ENCODE data around the gene NCLN.

The NCLN gene

DNA sequence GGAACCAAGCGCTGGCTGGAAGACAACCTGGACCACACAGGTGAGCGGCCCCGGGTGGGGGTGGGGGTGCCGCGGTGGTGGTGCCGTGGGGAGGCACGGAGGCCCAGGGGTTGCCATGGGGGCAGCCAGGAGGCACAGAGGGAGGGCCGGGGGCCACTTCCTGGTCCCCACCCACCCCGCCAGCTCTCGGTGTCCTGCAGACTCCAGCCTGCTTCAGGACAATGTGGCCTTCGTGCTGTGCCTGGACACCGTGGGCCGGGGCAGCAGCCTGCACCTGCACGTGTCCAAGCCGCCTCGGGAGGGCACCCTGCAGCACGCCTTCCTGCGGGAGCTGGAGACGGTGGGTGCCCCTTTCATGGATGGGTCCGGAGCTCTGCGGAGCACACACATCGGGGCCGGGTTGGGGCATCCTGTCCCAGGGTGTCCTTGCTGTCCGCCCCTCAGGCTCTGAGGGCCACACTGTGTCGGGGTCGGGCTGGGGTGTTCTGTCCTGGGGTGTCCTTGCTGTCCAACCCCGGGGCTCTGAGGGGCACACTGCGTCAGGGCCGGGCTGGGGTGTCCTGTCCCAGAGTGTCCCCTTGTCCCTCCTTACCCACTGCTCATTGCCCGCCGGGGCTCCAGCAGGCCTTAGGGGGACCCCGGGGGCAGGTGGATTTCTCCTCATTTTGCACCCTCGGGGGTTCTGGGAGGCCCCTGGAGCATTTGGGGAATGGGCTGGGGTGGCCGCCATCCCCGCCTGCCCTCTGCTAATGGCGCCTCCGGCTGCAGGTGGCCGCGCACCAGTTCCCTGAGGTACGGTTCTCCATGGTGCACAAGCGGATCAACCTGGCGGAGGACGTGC is 18.3 kb downstream of the NCLN start:
- WGBS: 95% methylated on average over 43 of the region's 43 CpGs
- H3K36me3 ChIP-seq (ENCODE audit: insufficient read depth, low read length): peaks cover 66% of the 10 kb centered on the region
- H3K4me1 ChIP-seq (ENCODE audit: insufficient read depth, low read length): no peaks in the 10 kb centered on the region
- H3K27ac ChIP-seq (ENCODE audit: low read depth, low read length): no peak overlapping the region
- no peak overlapping the region for H3K4me3 ChIP-seq (ENCODE audit: low read length)
- H3K9ac ChIP-seq (ENCODE audit: low read depth, low read length): no peak overlapping the region
- H3K9me3 ChIP-seq (ENCODE audit: insufficient read depth, low read depth, low read length): no peaks in the 10 kb centered on the region
- H3K27me3 ChIP-seq (ENCODE audit: insufficient read depth, low read length): no peaks in the 10 kb centered on the region

DNA sequence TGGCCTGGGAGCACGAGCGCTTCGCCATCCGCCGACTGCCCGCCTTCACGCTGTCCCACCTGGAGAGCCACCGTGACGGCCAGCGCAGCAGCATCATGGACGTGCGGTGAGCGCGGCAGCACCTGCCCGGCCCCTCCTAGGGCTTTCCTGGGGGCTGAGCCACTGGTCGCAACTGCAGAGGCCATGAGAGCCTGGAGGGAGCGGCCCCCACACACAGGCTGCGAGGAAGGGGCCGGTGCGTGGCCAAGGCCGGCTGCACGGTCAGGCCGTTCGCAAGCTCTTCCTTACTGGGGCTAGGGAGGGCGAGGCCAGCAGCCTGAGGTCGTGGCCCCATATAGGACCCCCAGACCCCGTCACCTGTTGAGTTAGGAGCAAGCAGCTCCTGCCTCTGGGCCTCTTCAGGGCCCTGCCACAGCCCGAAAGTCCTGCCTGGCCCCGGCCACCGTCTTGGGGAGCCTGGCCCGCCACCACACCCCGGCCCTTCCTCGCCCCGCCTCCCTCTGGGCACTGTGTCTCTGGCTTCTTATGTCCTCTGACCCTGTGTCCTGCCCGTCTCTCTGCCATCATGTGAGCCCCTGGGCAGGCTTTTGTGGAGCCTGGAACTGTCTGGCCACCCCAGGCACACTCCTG is 19.0 kb downstream of the NCLN start:
- Histone ChIP-seq H3K9ac (ENCODE audit: low read depth, low read length) (no peak overlapping the region), H3K9me3 (ENCODE audit: insufficient read depth, low read depth, low read length) (no peaks in the 10 kb centered on the region), H3K27me3 (ENCODE audit: insufficient read depth, low read length) (no peaks in the 10 kb centered on the region), H3K27ac (ENCODE audit: low read depth, low read length) (no peak overlapping the region), H3K4me1 (ENCODE audit: insufficient read depth, low read length) (no peaks in the 10 kb centered on the region), H3K36me3 (ENCODE audit: insufficient read depth, low read length) (peaks cover 62% of the 10 kb centered on the region), H3K4me3 (ENCODE audit: low read length) (no peak overlapping the region)
- WGBS: 96% methylated on average over 35 of the region's 35 CpGs

DNA sequence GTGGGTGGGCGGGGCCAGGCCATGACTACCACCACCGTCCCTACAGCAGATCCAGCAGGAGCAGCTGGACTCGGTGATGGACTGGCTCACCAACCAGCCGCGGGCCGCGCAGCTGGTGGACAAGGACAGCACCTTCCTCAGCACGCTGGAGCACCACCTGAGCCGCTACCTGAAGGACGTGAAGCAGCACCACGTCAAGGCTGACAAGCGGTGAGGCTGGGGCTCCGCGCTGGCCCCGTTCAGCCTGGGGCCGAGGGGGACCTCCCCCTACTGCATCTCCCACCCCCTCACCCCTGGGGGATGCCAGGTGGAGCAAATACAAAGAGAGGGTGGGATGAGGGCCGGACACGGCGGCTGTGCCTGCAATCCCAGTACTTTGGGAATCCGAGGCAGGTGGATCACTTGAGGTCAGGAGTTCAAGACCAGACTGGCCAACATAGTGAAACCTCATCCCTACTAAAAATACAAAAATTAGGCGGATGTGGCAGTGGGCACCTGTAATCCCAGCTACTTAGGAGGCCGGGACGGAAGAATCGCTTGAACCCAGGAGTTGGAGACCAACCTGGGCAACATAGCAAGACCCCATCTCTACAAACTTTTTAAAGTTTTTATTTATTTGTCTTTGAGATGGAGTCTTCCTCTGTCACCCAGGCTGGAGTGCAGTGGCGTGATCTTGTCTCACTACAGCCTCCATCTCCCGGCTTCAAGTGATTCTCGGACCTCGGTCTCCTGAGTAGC is 20.7 kb downstream of the NCLN start:
- Histone ChIP-seq H3K9me3 (ENCODE audit: insufficient read depth, low read depth, low read length) (no peaks in the 10 kb centered on the region), H3K4me3 (ENCODE audit: low read length) (no peak overlapping the region), H3K4me1 (ENCODE audit: insufficient read depth, low read length) (0 out of 2 replicates have a peak, but pooled peaks cover 3% of the 10 kb centered on the region), H3K36me3 (ENCODE audit: insufficient read depth, low read length) (peaks cover 57% of the 10 kb centered on the region), H3K9ac (ENCODE audit: low read depth, low read length) (no peak overlapping the region), H3K27ac (ENCODE audit: low read depth, low read length) (no peak overlapping the region), H3K27me3 (ENCODE audit: insufficient read depth, low read length) (no peaks in the 10 kb centered on the region)
- 97% methylated on average over 28 of the region's 28 CpGs for WGBS

DNA sequence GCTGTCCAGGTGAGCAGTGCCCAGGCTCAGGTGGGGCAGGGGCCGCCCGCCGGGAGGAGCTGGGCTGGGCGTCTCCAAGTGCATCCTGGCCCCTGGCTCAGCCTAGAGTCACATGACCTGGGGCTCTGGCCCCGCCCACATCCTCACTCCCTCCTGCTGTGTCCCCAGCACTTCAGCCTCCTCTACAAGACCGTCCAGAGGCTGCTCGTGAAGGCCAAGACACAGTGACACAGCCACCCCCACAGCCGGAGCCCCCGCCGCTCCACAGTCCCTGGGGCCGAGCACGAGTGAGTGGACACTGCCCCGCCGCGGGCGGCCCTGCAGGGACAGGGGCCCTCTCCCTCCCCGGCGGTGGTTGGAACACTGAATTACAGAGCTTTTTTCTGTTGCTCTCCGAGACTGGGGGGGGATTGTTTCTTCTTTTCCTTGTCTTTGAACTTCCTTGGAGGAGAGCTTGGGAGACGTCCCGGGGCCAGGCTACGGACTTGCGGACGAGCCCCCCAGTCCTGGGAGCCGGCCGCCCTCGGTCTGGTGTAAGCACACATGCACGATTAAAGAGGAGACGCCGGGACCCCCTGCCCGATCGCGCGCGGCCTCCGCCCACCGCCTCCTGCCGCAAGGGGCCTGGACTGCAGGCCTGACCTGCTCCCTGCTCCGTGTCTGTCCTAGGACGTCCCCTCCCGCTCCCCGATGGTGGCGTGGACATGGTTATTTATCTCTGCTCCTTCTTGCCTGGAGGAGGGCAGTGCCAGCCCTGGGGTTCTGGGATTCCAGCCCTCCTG is 21.9 kb downstream of the NCLN start:
- Histone ChIP-seq H3K27me3 (ENCODE audit: insufficient read depth, low read length) (no peaks in the 10 kb centered on the region), H3K9ac (ENCODE audit: low read depth, low read length) (no peak overlapping the region), H3K4me3 (ENCODE audit: low read length) (no peak overlapping the region), H3K36me3 (ENCODE audit: insufficient read depth, low read length) (peaks cover 47% of the 10 kb centered on the region), H3K9me3 (ENCODE audit: insufficient read depth, low read depth, low read length) (no peaks in the 10 kb centered on the region), H3K4me1 (ENCODE audit: insufficient read depth, low read length) (0 out of 2 replicates have a peak, but pooled peaks cover 3% of the 10 kb centered on the region), H3K27ac (ENCODE audit: low read depth, low read length) (no peak overlapping the region)
- WGBS: 91% methylated on average over 43 of the region's 43 CpGs

DNA sequence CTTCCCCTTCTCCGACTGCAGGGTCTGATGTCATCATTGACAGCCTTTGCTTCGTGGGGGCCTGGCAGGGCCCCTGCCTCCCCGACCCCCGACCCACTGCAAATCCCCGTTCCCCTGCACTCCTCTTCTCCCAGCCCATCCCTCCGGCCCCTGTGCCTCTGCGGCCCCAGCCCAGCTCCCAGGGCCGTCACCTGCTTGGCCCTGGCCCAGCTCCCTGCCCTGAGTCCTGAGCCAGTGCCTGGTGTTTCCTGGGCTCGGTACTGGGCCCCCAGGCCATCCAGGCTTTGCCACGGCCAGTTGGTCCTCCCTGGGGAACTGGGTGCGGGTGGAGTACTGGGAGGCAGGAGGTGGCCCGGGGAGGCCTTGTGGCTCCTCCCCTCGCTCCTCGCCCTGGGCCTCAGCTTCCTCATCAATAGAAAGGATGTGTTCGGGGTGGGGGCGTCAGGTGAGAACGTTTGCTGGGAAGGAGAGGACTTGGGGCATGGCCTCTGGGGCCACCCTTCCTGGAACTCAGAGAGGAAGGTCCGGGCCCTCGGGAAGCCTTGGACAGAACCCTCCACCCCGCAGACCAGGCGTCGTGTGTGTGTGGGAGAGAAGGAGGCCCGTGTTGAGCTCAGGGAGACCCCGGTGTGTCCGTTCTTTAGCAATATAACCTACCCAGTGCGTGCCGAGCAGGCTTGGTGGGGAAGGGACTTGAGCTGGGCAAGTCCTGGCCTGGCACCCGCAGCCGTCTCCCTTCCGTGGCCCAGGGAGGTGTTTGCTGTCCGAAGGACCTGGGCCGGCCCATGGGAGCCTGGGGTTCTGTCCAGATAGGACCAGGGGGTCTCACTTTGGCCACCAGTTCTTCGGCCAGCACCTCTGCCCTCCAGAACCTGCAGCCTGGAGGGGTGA is 22.8 kb downstream of the NCLN start:
- Histone ChIP-seq H3K4me3 (ENCODE audit: low read length) (no peak overlapping the region), H3K4me1 (ENCODE audit: insufficient read depth, low read length) (0 out of 2 replicates have a peak, but pooled peaks cover 3% of the 10 kb centered on the region), H3K27ac (ENCODE audit: low read depth, low read length) (no peak overlapping the region), H3K9ac (ENCODE audit: low read depth, low read length) (no peak overlapping the region), H3K36me3 (ENCODE audit: insufficient read depth, low read length) (peaks cover 43% of the 10 kb centered on the region), H3K9me3 (ENCODE audit: insufficient read depth, low read depth, low read length) (no peaks in the 10 kb centered on the region), H3K27me3 (ENCODE audit: insufficient read depth, low read length) (no peaks in the 10 kb centered on the region)
- WGBS: 95% methylated on average over 33 of the region's 33 CpGs

DNA sequence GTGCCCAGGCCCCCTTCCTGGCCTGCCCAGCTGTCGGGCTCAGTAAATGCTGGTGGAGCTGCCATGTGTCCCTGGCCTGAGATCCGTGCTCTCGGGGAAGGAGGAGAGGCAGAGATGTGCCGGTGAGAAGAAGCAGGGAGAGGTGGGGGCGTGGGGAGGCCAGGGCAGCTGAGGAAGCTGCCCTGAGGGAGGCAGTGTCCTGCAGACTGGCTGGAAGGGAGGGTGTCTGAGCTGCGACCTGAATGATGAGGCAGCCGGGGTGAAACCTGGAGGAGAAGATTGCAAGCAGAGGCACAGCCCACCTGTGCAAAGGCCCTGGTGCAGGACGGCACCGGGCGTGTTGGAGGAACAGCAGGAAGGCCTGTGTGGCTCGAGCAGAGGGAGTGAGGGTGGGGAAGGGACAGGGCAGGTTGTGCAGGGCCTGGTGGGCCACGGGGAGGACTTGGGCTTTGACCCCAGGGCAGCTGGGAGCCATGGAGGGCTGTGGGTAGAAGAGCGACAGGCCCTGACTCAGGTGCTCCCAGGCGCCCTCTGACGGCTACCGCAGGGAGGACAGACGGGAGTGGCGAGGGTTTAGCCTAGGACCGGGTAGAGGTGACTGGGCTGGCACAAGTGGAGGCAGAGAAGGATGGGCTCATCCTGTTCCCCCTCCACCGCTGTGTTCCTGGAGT is 24.8 kb downstream of the NCLN start:
- Histone ChIP-seq H3K27ac (ENCODE audit: low read depth, low read length) (no peak overlapping the region), H3K9ac (ENCODE audit: low read depth, low read length) (no peak overlapping the region), H3K4me1 (ENCODE audit: insufficient read depth, low read length) (0 out of 2 replicates have a peak, but pooled peaks cover 3% of the 10 kb centered on the region), H3K9me3 (ENCODE audit: insufficient read depth, low read depth, low read length) (no peaks in the 10 kb centered on the region), H3K36me3 (ENCODE audit: insufficient read depth, low read length) (peaks cover 24% of the 10 kb centered on the region), H3K27me3 (ENCODE audit: insufficient read depth, low read length) (no peaks in the 10 kb centered on the region), H3K4me3 (ENCODE audit: low read length) (no peak overlapping the region)
- WGBS: 51% methylated on average over 20 of the region's 20 CpGs

DNA sequence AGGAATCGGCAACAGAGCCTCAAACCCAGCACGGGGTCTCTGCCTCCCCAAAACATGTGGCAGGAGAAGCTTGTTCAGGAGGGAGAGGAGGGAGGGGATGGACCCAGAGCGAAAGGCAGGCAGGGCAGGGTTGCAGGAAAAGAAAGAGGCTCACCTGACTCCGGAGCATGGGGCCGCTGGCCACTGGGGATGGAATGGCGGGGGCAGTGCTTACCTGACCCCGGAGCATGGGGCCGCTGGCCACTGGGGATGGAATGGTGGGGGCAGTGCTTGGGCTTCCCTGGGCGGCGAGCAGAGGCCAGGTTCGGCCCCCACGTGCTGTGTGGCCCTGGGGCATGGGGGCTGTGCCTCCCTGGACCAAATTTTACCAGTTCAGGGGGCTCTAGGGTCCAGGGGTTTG is 25.5 kb downstream of the NCLN start:
- Histone ChIP-seq H3K4me1 (ENCODE audit: insufficient read depth, low read length) (0 out of 2 replicates have a peak, but pooled peaks cover 3% of the 10 kb centered on the region), H3K9ac (ENCODE audit: low read depth, low read length) (no peak overlapping the region), H3K27me3 (ENCODE audit: insufficient read depth, low read length) (no peaks in the 10 kb centered on the region), H3K36me3 (ENCODE audit: insufficient read depth, low read length) (peaks cover 19% of the 10 kb centered on the region), H3K9me3 (ENCODE audit: insufficient read depth, low read depth, low read length) (no peaks in the 10 kb centered on the region), H3K27ac (ENCODE audit: low read depth, low read length) (no peak overlapping the region), H3K4me3 (ENCODE audit: low read length) (no peak overlapping the region)
- WGBS: 58% methylated on average over 12 of the region's 12 CpGs

DNA sequence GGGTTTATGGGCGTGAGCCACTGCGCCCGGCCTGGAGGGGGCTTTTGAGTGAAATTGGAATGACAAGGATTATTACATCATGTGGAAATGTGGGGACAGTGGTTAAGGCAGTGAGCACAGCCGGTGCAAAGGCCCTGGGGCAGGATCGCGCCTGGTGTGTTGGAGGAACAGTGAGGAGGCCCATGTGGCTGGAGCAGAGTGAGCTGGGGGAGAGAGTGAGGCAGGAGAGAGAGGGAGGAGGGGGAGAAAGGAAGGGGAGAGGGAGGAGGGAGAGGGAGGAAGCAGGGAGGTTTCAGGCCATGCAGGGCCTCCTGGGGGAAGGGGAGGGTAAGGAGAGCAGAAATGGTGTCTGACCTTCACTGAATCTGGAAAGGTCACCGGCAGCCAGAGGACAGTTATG is 27.4 kb downstream of the NCLN start:
- Histone ChIP-seq H3K9ac (ENCODE audit: low read depth, low read length) (no peak overlapping the region), H3K36me3 (ENCODE audit: insufficient read depth, low read length) (no peaks in the 10 kb centered on the region), H3K9me3 (ENCODE audit: insufficient read depth, low read depth, low read length) (no peaks in the 10 kb centered on the region), H3K4me1 (ENCODE audit: insufficient read depth, low read length) (0 out of 2 replicates have a peak, but pooled peaks cover 3% of the 10 kb centered on the region), H3K4me3 (ENCODE audit: low read length) (no peak overlapping the region), H3K27ac (ENCODE audit: low read depth, low read length) (no peak overlapping the region), H3K27me3 (ENCODE audit: insufficient read depth, low read length) (no peaks in the 10 kb centered on the region)
- 91% methylated on average over 7 of the region's 7 CpGs for WGBS

DNA sequence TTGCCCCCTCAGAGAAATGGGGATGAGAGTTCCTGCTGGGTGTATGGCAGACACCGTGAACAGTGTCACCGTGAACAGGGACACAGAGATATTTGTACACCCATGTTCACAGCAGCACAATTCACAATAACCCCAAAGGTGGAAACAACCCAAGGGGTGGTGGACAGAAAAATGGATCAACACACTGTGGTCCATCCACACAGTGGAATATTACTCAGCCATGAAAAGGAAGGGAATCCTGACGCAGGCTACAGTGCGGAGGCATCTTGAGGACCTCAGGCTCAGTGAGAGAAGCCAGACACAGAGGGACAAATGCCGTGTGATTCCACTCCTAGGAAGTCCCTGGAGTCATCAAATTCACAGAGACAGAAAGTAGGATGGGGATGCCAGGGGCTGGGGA is 31.1 kb downstream of the NCLN start:
- no peaks in the 10 kb centered on the region for H3K9me3 ChIP-seq (ENCODE audit: insufficient read depth, low read depth, low read length)
- H3K9ac ChIP-seq (ENCODE audit: low read depth, low read length): no peak overlapping the region
- H3K27ac ChIP-seq (ENCODE audit: low read depth, low read length): no peak overlapping the region
- H3K36me3 ChIP-seq (ENCODE audit: insufficient read depth, low read length): no peaks in the 10 kb centered on the region
- H3K4me3 ChIP-seq (ENCODE audit: low read length): no peak overlapping the region
- H3K4me1 ChIP-seq (ENCODE audit: insufficient read depth, low read length): no peaks in the 10 kb centered on the region
- 97% methylated on average over 5 of the region's 5 CpGs for WGBS
- H3K27me3 ChIP-seq (ENCODE audit: insufficient read depth, low read length): no peaks in the 10 kb centered on the region

DNA sequence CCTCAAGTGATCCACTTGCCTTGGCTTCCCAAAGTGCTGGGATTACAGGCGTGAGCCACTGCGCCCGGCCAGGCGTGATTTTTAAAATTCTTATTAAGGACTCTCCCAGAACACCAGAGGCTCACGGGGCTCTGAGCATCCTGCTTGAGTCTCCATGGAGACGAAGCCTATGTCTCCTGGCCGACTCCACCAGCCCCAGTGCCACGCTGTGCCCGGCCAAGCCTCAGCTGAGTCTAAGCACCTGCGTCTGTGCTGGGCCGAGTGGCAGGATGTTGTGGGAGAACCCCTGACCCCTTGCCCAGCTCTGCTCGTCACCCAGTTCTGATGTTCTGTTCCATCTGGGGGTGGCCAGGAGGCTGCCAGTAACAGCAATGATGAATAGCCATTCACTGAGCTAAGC is 34.8 kb downstream of the NCLN start:
- no peak overlapping the region for H3K27ac ChIP-seq (ENCODE audit: low read depth, low read length)
- no peaks in the 10 kb centered on the region for H3K36me3 ChIP-seq (ENCODE audit: insufficient read depth, low read length)
- no peaks in the 10 kb centered on the region for H3K4me1 ChIP-seq (ENCODE audit: insufficient read depth, low read length)
- WGBS: 81% methylated on average over 12 of the region's 12 CpGs
- H3K9me3 ChIP-seq (ENCODE audit: insufficient read depth, low read depth, low read length): no peaks in the 10 kb centered on the region
- H3K4me3 ChIP-seq (ENCODE audit: low read length): no peak overlapping the region
- no peak overlapping the region for H3K9ac ChIP-seq (ENCODE audit: low read depth, low read length)
- no peaks in the 10 kb centered on the region for H3K27me3 ChIP-seq (ENCODE audit: insufficient read depth, low read length)

Data from HUES64 (cell line).